NCI-H187 (cell line): ENCODE results near the gene JAK1.

Experiments used
- DNase-seq, 2 experiments: peaks; one replicate each; lab custom pipeline; 2025; lab: John Stamatoyannopoulos, UW

Gene JAK1

GRCh38 chr1:64866689-64867088 lies 99.7 kb downstream of the JAK1 start:
- no peak for DNase-seq

GRCh38 chr1:64865105-64865757 lies 101.1 kb downstream of the JAK1 start:
- no peak for DNase-seq

GRCh38 chr1:64864018-64864940 lies 102.1 kb downstream of the JAK1 start:
- no peak for DNase-seq

GRCh38 chr1:64861611-64862010 lies 104.7 kb downstream of the JAK1 start:
- DNase-seq: no peak

- no peak for DNase-seq
These were observed 109.0 kb downstream of the JAK1 start for GRCh38 chr1:64857347-64857746.

- no peak for DNase-seq
These were observed 109.8 kb downstream of the JAK1 start for GRCh38 chr1:64856553-64856952.

GRCh38 chr1:64855557-64855956 lies 110.8 kb downstream of the JAK1 start:
- DNase-seq: no peak

GRCh38 chr1:64854674-64855073 lies 111.7 kb downstream of the JAK1 start:
- no peak for DNase-seq

- DNase-seq: no peak
These were observed 114.7 kb downstream of the JAK1 start for GRCh38 chr1:64851664-64852063.

- no peak for DNase-seq
These were observed 115.5 kb downstream of the JAK1 start for GRCh38 chr1:64850846-64851245.

- DNase-seq: no peak
These were observed 116.4 kb downstream of the JAK1 start for GRCh38 chr1:64849942-64850341.

GRCh38 chr1:64848803-64849202 lies 117.5 kb downstream of the JAK1 start:
- DNase-seq: no peak

- DNase-seq: no peak
These were observed 118.2 kb downstream of the JAK1 start for GRCh38 chr1:64848136-64848535.

GRCh38 chr1:64847666-64848065 lies 118.7 kb downstream of the JAK1 start:
- DNase-seq: no peak

GRCh38 chr1:64846573-64847430 lies 119.5 kb downstream of the JAK1 start:
- no peak for DNase-seq

- DNase-seq: no peak
These were observed 120.4 kb downstream of the JAK1 start for GRCh38 chr1:64845831-64846425.

GRCh38 chr1:64844609-64845008 lies 121.7 kb downstream of the JAK1 start:
- no peak for DNase-seq

GRCh38 chr1:64844175-64844574 lies 122.2 kb downstream of the JAK1 start:
- DNase-seq: no peak

- no peak for DNase-seq
These were observed 122.7 kb downstream of the JAK1 start for GRCh38 chr1:64843675-64844074.

- no peak for DNase-seq
These were observed 124.1 kb downstream of the JAK1 start for GRCh38 chr1:64842224-64842623.

GRCh38 chr1:64841330-64842065 lies 124.9 kb downstream of the JAK1 start:
- DNase-seq: no peak
